K562 (cell line): Measurements from ENCODE around the gene SCAMP5. TPM values are rescaled to one million over a fixed set of nuclear protein-coding genes. Genes with fewer than 3 reads are reported as not detected.

Experiments used
- ATAC-seq: fragments of 200-7000 bp; cut with Tn5 transposase; 3 replicates; pipeline ENCODE4 v1.9.1; 2020; ENCODE audit warnings: moderate library complexity
- BruUV-seq: library from RNA; stranded (reverse); fragments of 400-500 nt; replicated peaks from 2 replicates; lab custom pipeline; 2021; lab: Mats Ljungman, UMichigan
- CTCF ChIA-PET: fragments of 300-600 bp; formaldehyde crosslinking; extraction: SDS; loops from one replicate; lab custom pipeline; 2021; ENCODE audit warnings: low intra/inter-chr PET ratio; lab: Yijun Ruan, JAX
- POLR2A ChIA-PET: fragments of 300-600, 350-650 bp; sonication (Branson Sonifier 250); formaldehyde crosslinking; extraction: SDS; loops from one replicate; lab custom pipeline; 2021; ENCODE audit warnings: antibody characterized with exemption, inconsistent platforms; lab: Yijun Ruan, JAX
- DNase-seq, 4 experiments: peaks; one replicate each; pipeline versions ENCODE4 v3.0.0 to v3.0.0-alpha.2; 2011 to 2018; ENCODE audit warnings: low spot score in 3 of 4, mixed read lengths in 3 of 4; ENCODE audit errors: extremely low read depth in 1 of 4
- FAIRE-seq: peaks from 2 replicates; lab custom pipeline; 2011; peaks lifted over from hg19 to GRCh38; lab: Jason Lieb, UNC
- H2AFZ ChIP-seq: 2 replicates; pipeline ENCODE4 v1.6.0; 2011; ENCODE audit warnings: low read depth, low read length, control low read depth, inconsistent platforms
- H3K27ac ChIP-seq: fragments of 200-600 bp; 3 replicates; pipeline ENCODE4 v1.8.0; 2011; ENCODE audit warnings: low read depth, mild to moderate bottlenecking, control low read depth, inconsistent platforms, low read length, moderate library complexity, mixed read lengths; ENCODE audit errors: extremely low read depth
- H3K27me3 ChIP-seq, 2 experiments: fragments of 300-600 bp in 1 of 2; 2 replicates in 1 of 2; 3 replicates in 1 of 2; pipeline versions ENCODE4 v1.6.0 to v1.8.0; 2011; ENCODE audit warnings: inconsistent platforms in 2 of 2, low read length in 2 of 2, mild to moderate bottlenecking in 1 of 2, mixed read lengths in 1 of 2, moderate library complexity in 1 of 2; ENCODE audit not compliant: control insufficient read depth in 2 of 2, insufficient read depth in 2 of 2
- H3K36me3 ChIP-seq: fragments of 300-600 bp; 3 replicates; pipeline ENCODE4 v1.8.0; 2011; ENCODE audit warnings: mild to moderate bottlenecking, low read length, inconsistent platforms; ENCODE audit not compliant: control insufficient read depth, insufficient read depth
- H3K4me1 ChIP-seq, 2 experiments: fragments of 200-600 bp in 1 of 2; replicated peaks in 1 of 2; 2 replicates in 1 of 2; 3 replicates in 1 of 2; pipeline versions ENCODE4 v1.5.1 to v1.8.0; 2011; ENCODE audit warnings: inconsistent platforms in 2 of 2, low read length in 2 of 2, mild to moderate bottlenecking in 1 of 2, mixed read lengths in 1 of 2, moderate library complexity in 1 of 2; ENCODE audit not compliant: control insufficient read depth in 2 of 2, insufficient read depth in 2 of 2
- H3K4me2 ChIP-seq: 2 replicates; pipeline ENCODE4 v1.6.1; 2011; ENCODE audit warnings: low read length, control low read depth, inconsistent platforms, mixed read lengths; ENCODE audit not compliant: insufficient read depth
- H3K4me3 ChIP-seq: fragments of 200-600 bp; sonication (generic), shearing (Covaris generic); 2 replicates; pipeline ENCODE4 v1.5.1; 2016; ENCODE audit warnings: control low read depth, inconsistent platforms
- H3K79me2 ChIP-seq: fragments of 200-600 bp; 3 replicates; pipeline ENCODE4 v1.8.0; 2011; ENCODE audit warnings: low read length, inconsistent platforms; ENCODE audit not compliant: control insufficient read depth, insufficient read depth
- H3K9ac ChIP-seq, 2 experiments: 2 replicates each; pipeline versions ENCODE4 v1.6.0 to v1.6.1; 2011; ENCODE audit warnings: low read depth in 2 of 2, low read length in 2 of 2, control low read depth in 1 of 2, inconsistent platforms in 1 of 2, mild to moderate bottlenecking in 1 of 2, mixed read lengths in 1 of 2; ENCODE audit not compliant: insufficient read depth in 1 of 2
- H3K9me1 ChIP-seq: one replicate; pipeline ENCODE4 v1.6.0; 2011; ENCODE audit warnings: inconsistent platforms, mild to moderate bottlenecking, low read length, moderate library complexity; ENCODE audit not compliant: control insufficient read depth, insufficient read depth
- H3K9me3 ChIP-seq: replicated peaks from 2 replicates; pipeline ENCODE4 v1.5.1; 2011; ENCODE audit warnings: low read depth, low read length, inconsistent platforms; ENCODE audit not compliant: control insufficient read depth, insufficient read depth
- H4K20me1 ChIP-seq: replicated peaks from 2 replicates; pipeline ENCODE4 v1.6.1; 2011; ENCODE audit warnings: low read length, inconsistent platforms, mixed read lengths; ENCODE audit not compliant: control insufficient read depth, insufficient read depth
- DACH1 ChIP-seq: fragments of 450-650 bp; IDR thresholded peaks from 2 replicates; pipeline ENCODE4 v1.6.1; 2018; ENCODE audit not compliant: partially characterized antibody
- HDAC2 ChIP-seq: fragments of 450-650 bp; IDR thresholded peaks from 2 replicates; pipeline ENCODE4 v1.6.1; 2016; ENCODE audit warnings: mild to moderate bottlenecking
- MECOM ChIP-seq: fragments of 250-450 bp; sonication (Bioruptor Pico); IDR thresholded peaks from 2 replicates; pipeline ENCODE4 v1.8.0; 2022; ENCODE audit warnings: inconsistent platforms
- RCOR1 ChIP-seq, 2 experiments: IDR thresholded peaks; 2 replicates each; pipeline ENCODE4 v1.6.1; 2012; ENCODE audit warnings: low read depth in 2 of 2, low read length in 2 of 2, borderline replicate concordance in 1 of 2, improper control_type of control experiment in 1 of 2
- ZNF121 ChIP-seq: sonication (generic); formaldehyde crosslinking; conservative IDR thresholded peaks from 2 replicates; pipeline ENCODE4 v1.8.0; 2022; ENCODE audit warnings: missing genetic modification reagents
- WGBS: fragments of 100-300 bp; shearing (Covaris generic); methylation state at CpG from one replicate; pipeline ENCODE4 v1.1.6; 2016; ENCODE audit warnings: low coverage, mixed read lengths; ENCODE audit not compliant: insufficient coverage; ENCODE audit errors: missing lambda C conversion rate; 5-methylcytosine and 5-hydroxymethylcytosine counted together
- in situ Hi-C: fragments of 300-500 bp; cut with MboI; formaldehyde crosslinking; loops from 4 replicates; pipeline ENCODE4 v1.15.0; 2018; ENCODE audit warnings: inconsistent platforms, mixed read lengths
- intact Hi-C: fragments of 100-400 bp; cut with micrococcal nuclease; formaldehyde crosslinking; loops from 2 replicates; pipeline ENCODE4 v1.14.2; 2022
- polyA plus RNA-seq, 8 experiments: library from polyadenylated mRNA; depleted of rRNA in 4 of 8; stranded (reverse) in 5 of 8; unstranded in 3 of 8; fragments of >200 nt; fragmentation: Nextera tagmentation in 2 of 8; fragmentation: Illumina TruSeq in 1 of 8; extraction: Ambion mirVana in 2 of 8; extraction: Trizol in 1 of 8; gene quantifications; 2 replicates each; pipeline versions ENCODE4 v1.2.1 to v1.2.3, GENCODE V29; 2011 to 2014; ENCODE audit warnings: inconsistent platforms in 1 of 8, missing spikeins in 1 of 8
- total RNA-seq, 7 experiments: library from RNA; depleted of rRNA in 6 of 7; stranded (reverse); fragments of >200 nt in 6 of 7; fragmentation: Illumina TruSeq in 2 of 7; extraction: Trizol in 2 of 7; gene quantifications; 2 replicates each; pipeline versions ENCODE4 v1.2.1 to v1.2.3, GENCODE V29; 2011 to 2021; ENCODE audit warnings: low replicate concordance in 1 of 7
- TF ChIP-seq, protein P1 (sequence below), 2 experiments: fragments of 450-650 bp; formaldehyde crosslinking in 1 of 2; IDR thresholded peaks; 2 replicates each; pipeline versions ENCODE4 v1.4.0 to v1.6.1; 2014 to 2020; ENCODE audit warnings: mild to moderate bottlenecking in 2 of 2, borderline replicate concordance in 1 of 2, low read depth in 1 of 2
- TF ChIP-seq, protein P2 (sequence below), 2 experiments: fragments of 450-650 bp; conservative IDR thresholded peaks; 2 replicates each; pipeline ENCODE4 v1.6.1; 2017; ENCODE audit warnings: mild to moderate bottlenecking in 2 of 2, moderate library complexity in 2 of 2
- TF ChIP-seq, protein P3 (sequence below): fragments of 250-450 bp; sonication (Bioruptor Pico); IDR thresholded peaks from 2 replicates; pipeline ENCODE4 v1.8.0; 2022; ENCODE audit warnings: moderate library complexity, mild to moderate bottlenecking, inconsistent platforms

The SCAMP5 gene
- total and polyA plus RNA-seq, 9 of the 15 experiments (the other 6 are each of a cell fraction or from before 2014, with no cell fraction given): 0.09 to 0.29 (median 0.19) TPM; not detected in 5

DNA sequence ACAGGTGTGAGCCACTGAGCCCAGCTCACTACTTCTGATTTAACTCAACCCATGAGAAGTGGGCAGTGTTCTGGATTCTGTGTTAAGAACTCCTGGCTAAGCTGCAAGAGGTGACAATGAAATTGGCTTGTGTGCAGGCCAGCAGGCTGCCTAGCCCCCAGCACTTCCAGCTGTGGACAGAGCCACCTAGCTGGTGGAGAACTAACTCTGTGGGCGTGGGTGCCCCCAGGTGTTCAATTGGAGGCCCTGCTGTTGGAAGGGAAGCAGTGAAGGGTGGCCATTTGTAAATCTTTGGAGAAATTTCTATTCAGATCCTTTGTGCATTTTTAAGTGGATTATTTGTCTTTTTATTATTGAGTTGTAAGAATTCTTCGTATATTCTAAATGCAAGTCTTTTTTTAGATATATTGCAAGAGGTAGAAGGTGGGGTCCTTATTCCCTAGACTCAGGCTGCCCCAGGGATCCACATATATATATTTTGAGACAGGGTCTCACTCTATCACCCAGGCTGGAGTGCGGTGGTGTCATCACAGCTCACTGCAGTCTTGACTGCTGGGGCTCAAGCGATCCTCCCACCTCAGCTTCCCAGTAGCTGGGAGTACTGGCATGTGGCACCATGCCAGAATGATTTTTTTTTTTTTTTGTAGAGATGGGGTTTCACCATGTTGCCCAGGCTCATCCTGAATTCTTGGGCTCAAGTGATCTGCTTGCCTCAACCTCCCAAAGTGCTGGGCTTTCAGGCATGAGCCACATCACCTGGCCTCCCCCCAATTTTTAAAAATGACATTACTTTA, 7.2 kb upstream of the SCAMP5 start:
- Histone ChIP-seq H3K4me3 (no peak overlapping the region), H3K9me1 (no peaks in the 10 kb centered on the region), H3K4me2 (no peak overlapping the region), H3K79me2 (no peaks in the 10 kb centered on the region), H3K4me1 (no peaks in the 10 kb centered on the region), H3K27ac (no peak overlapping the region), H4K20me1 (no peaks in the 10 kb centered on the region; the same call in 1 of the 2 replicates), H2AFZ (no peak overlapping the region), H3K36me3 (no peaks in the 10 kb centered on the region), H3K9ac (no peak overlapping the region), H3K27me3 (peaks cover 16 to 36% of the 10 kb centered on the region in 2 experiments), H3K9me3 (no peaks in the 10 kb centered on the region)
- FAIRE-seq: peak; percentile 93
- in situ Hi-C loops: no loop called here
- ChIA-PET POLR2A (interaction anchor here (0.7 kb wide), 1 partner anchor 34 kb away, joined by 3 read pairs; no protein-coding TSS in a partner anchor), CTCF (interaction anchor here (0.6 to 2.6 kb wide), 7 partner anchors 32 to 294 kb away, joined by 3 to 16 read pairs (median 3); partner anchors contain the start of gene RPP25)
- peak; percentile 100 for ATAC-seq
- BruUV-seq: no TSS peak
- 0% methylated on average over 4 of the region's 4 CpGs for WGBS
- DNase-seq: peak; percentile 51 to 78 (median 62)
- intact Hi-C loops: loop anchor here (1.0 to 5.0 kb wide), 5 partner anchors 33 to 351 kb away; partner anchors contain the start of genes FAM219B and ULK3
- TF ChIP-seq DACH1 (peak; percentile 86), HDAC2 (0 out of 2 replicates have a peak, but pooled peaks have one; percentile 41), ZNF121 (CRISPR knock-in tag) (0 out of 2 replicates have a peak, but pooled peaks have one; percentile 3), MECOM (CRISPR knock-in tag) (no peak), RCOR1 (IDR thresholded peaks at IDR 0.05; ENCODE audit: borderline replicate concordance in 1 of 2, low read depth in 2 of 2, low read length in 2 of 2) (peak in 1 of 2 experiments; percentile 46; a peak in 1 of 4 replicates)
- TF ChIP-seq, protein P1, sequence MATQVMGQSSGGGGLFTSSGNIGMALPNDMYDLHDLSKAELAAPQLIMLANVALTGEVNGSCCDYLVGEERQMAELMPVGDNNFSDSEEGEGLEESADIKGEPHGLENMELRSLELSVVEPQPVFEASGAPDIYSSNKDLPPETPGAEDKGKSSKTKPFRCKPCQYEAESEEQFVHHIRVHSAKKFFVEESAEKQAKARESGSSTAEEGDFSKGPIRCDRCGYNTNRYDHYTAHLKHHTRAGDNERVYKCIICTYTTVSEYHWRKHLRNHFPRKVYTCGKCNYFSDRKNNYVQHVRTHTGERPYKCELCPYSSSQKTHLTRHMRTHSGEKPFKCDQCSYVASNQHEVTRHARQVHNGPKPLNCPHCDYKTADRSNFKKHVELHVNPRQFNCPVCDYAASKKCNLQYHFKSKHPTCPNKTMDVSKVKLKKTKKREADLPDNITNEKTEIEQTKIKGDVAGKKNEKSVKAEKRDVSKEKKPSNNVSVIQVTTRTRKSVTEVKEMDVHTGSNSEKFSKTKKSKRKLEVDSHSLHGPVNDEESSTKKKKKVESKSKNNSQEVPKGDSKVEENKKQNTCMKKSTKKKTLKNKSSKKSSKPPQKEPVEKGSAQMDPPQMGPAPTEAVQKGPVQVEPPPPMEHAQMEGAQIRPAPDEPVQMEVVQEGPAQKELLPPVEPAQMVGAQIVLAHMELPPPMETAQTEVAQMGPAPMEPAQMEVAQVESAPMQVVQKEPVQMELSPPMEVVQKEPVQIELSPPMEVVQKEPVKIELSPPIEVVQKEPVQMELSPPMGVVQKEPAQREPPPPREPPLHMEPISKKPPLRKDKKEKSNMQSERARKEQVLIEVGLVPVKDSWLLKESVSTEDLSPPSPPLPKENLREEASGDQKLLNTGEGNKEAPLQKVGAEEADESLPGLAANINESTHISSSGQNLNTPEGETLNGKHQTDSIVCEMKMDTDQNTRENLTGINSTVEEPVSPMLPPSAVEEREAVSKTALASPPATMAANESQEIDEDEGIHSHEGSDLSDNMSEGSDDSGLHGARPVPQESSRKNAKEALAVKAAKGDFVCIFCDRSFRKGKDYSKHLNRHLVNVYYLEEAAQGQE (IDR thresholded peaks at IDR 0.05; ENCODE audit: borderline replicate concordance): peak; percentile 99
- TF ChIP-seq, protein P1 (CRISPR knock-in tag; IDR thresholded peaks at IDR 0.05; ENCODE audit: low read depth): peak; percentile 95
- TF ChIP-seq, protein P2, sequence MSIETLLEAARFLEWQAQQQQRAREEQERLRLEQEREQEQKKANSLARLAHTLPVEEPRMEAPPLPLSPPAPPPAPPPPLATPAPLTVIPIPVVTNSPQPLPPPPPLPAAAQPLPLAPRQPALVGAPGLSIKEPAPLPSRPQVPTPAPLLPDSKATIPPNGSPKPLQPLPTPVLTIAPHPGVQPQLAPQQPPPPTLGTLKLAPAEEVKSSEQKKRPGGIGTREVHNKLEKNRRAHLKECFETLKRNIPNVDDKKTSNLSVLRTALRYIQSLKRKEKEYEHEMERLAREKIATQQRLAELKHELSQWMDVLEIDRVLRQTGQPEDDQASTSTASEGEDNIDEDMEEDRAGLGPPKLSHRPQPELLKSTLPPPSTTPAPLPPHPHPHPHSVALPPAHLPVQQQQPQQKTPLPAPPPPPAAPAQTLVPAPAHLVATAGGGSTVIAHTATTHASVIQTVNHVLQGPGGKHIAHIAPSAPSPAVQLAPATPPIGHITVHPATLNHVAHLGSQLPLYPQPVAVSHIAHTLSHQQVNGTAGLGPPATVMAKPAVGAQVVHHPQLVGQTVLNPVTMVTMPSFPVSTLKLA (conservative IDR thresholded peaks at IDR 0.05): peak in 1 of 2 experiments; percentile 45; a peak in 2 of 4 replicates
- TF ChIP-seq, protein P3, sequence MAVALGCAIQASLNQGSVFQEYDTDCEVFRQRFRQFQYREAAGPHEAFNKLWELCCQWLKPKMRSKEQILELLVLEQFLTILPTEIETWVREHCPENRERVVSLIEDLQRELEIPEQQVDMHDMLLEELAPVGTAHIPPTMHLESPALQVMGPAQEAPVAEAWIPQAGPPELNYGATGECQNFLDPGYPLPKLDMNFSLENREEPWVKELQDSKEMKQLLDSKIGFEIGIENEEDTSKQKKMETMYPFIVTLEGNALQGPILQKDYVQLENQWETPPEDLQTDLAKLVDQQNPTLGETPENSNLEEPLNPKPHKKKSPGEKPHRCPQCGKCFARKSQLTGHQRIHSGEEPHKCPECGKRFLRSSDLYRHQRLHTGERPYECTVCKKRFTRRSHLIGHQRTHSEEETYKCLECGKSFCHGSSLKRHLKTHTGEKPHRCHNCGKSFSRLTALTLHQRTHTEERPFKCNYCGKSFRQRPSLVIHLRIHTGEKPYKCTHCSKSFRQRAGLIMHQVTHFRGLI (CRISPR knock-in tag): no peak
